Urinary bladder (tissue), 4 donors: ENCODE data around the gene PDZRN3. TPM values are rescaled to one million over a fixed set of nuclear protein-coding genes. Genes with fewer than 3 reads are reported as not detected.
"Not testable (repeated sequence)": the region's sequence is repeated elsewhere in the genome, so short reads cannot be mapped to it uniquely, and the experiment has no call there.

Experiments
- DNase-seq: peaks from one replicate; pipeline ENCODE4 v3.0.0-alpha.2; 2015; ENCODE audit errors: extremely low spot score
- H3K27ac ChIP-seq: one replicate; pipeline ENCODE4 v1.5.1; 2013; ENCODE audit warnings: low read depth, mild to moderate bottlenecking, moderate library complexity
- H3K36me3 ChIP-seq: one replicate; pipeline ENCODE4 v1.6.1; 2013; ENCODE audit warnings: mild to moderate bottlenecking, moderate library complexity; ENCODE audit not compliant: insufficient read depth
- H3K4me1 ChIP-seq: one replicate; pipeline ENCODE4 v1.6.1; 2013; ENCODE audit warnings: mild to moderate bottlenecking, moderate library complexity; ENCODE audit not compliant: insufficient read depth
- H3K4me3 ChIP-seq: one replicate; pipeline ENCODE4 v1.5.1; 2013; ENCODE audit warnings: low read depth, low read length
- WGBS: extraction: QIAGEN DNeasy Blood & Tissue Kit; methylation state at CpG from one replicate; pipeline ENCODE4 v1.1.7; 2013; 5-methylcytosine and 5-hydroxymethylcytosine counted together
- polyA plus RNA-seq: library from polyadenylated mRNA; stranded (reverse); fragments of 200-250 nt; gene quantifications from one replicate; pipeline ENCODE4 v1.2.3, GENCODE V29; 2013
- total RNA-seq: library from RNA; depleted of rRNA; stranded (reverse); fragments of >200 nt; gene quantifications from one replicate; pipeline ENCODE4 v1.2.3, GENCODE V29; 2014
- donor health status: healthy with polysubstance abuse.
- donor health status: healthy.

The PDZRN3 gene
- total and polyA plus RNA-seq, 2 donors, result 61.6 to 98.0 TPM

DNA sequence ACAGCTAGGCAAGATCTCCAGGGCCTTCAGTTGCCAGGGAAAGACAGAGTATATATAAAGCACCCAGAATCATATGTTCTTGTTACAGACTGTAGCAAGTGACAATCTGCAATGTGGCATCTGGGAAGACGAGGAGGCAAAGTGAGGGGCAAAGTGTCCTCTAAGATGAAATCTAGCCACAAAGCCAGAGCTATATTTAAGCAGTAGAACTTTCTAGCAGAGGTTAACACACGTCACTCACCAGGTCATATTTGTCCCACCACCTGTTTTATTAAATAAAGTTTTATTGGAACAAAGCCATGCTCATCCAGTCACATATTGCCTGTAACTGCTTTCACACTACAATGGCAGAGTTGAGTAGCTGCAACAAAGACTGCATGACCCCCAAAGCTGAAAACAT, 51.5 kb downstream of the PDZRN3 start:
- Histone ChIP-seq H3K27ac (no peak overlapping the region), H3K4me1 (no peaks in the 10 kb centered on the region), H3K36me3 (no peaks in the 10 kb centered on the region), H3K4me3 (no peak overlapping the region)
- no peak for DNase-seq
- 92% methylated on average over 2 of the region's 2 CpGs for WGBS

DNA sequence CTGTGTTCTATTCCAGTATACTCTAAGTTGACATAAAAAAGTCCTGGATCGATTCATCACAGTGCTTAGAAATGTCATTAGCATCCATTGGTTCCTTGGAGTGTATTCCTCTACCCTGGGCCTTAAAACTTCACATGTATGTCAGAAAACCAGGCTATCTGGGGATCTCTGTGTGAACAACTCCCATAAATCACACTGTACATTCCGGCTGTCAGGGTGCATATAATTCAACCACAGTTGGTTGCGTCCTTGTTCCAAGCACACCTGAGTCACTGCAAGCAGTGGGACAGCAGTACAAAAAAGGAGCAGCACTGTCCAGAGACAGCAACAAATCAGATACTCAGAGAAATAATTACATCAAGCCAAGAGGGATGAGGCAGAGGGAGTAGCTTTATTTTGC, 52.4 kb downstream of the PDZRN3 start:
- H3K36me3 ChIP-seq, result no peaks in the 10 kb centered on the region
- no peak overlapping the region for H3K4me3 ChIP-seq
- no peak for DNase-seq
- H3K27ac ChIP-seq, result no peak overlapping the region
- no peaks in the 10 kb centered on the region for H3K4me1 ChIP-seq
- 38% methylated on average over 3 of the region's 3 CpGs for WGBS

DNA sequence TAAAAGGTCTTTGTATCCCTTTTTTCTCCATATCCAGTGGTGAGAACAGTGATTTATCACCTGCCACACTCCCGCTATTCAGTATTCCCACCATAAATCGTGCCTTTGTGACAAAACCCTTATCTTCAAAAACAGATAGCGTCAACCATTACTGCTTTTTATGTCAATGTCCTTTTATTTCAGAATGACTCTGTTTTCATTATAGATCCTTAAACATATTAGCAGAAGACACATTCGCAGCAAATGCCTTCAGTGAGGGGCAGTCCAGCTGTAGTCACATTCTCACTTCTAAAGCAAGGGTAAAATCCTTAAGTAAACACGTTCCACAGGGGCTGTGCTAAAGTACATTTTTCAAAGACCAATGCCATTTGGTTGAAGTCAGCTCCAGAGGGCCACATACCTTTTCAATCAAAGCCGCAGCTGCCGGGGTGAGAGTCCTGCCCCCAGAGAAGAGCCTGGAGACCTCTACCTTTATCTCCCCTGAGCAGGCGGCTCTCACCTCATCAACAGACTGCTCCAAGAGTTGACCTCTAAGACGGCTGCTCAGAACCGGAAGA, 53.4 kb downstream of the PDZRN3 start:
- Histone ChIP-seq H3K27ac (no peak overlapping the region), H3K36me3 (no peaks in the 10 kb centered on the region), H3K4me3 (no peak overlapping the region), H3K4me1 (no peaks in the 10 kb centered on the region)
- DNase-seq, result no peak
- WGBS, result 33% methylated on average over 10 of the region's 10 CpGs

DNA sequence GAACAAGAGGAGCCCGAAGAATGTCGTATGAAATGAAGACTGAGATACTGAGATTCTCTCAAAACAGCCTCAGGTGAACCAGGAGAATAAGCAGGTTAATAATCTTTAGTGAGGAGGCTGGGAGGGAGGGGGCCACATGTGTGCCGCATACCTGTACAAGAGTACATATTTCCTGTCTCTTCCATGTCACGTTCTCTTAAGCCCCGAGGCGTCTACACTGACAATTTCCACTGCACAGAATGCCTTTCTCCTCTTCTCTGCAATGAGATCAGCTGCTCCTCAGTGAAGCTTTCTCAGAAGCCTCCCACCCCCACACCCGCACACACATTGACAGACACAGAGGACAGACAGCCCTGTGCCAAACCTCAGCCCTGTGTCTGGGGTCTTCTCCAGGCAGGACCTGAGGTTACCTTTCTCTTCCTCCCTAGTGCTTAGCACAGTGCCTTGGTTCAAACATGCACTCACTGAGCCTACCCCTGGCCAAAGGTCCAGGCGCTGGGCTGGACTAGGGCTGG, 55.4 kb downstream of the PDZRN3 start:
- Histone ChIP-seq H3K4me1 (no peaks in the 10 kb centered on the region), H3K27ac (no peak overlapping the region)
- WGBS, result 80% methylated on average over 8 of the region's 8 CpGs

DNA sequence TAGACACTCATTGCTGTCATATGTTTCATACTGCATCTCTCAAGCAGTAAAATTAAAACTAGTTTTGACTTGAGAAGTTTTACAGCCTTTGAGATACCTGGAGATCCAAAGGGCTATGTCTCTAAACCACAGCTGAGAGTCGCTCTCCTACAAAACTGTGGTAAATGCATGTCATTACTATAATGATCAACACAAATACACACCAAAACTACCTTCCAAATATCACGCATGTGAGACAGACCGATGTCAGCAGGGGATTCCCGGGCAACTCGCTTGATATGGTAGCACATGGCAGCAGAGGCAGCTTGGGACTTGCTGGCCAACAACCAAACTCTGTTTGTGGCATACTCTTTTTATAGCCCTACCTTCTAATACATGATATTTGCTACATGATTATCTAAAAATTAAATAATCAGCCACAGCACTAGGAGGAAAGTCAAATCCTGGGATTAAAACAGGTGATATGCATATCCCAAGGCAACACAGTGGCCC, 56.3 kb downstream of the PDZRN3 start:
- Histone ChIP-seq H3K4me3 (no peak overlapping the region), H3K27ac (no peak overlapping the region), H3K4me1 (no peaks in the 10 kb centered on the region), H3K36me3 (no peaks in the 10 kb centered on the region)
- DNase-seq, result no peak
- WGBS, result 71% methylated on average over 5 of the region's 5 CpGs

More for the DNA sequence above, 55.4 kb downstream of the PDZRN3 start:
- no peak for DNase-seq
- Histone ChIP-seq H3K36me3 (no peaks in the 10 kb centered on the region), H3K4me3 (no peak overlapping the region)

DNA sequence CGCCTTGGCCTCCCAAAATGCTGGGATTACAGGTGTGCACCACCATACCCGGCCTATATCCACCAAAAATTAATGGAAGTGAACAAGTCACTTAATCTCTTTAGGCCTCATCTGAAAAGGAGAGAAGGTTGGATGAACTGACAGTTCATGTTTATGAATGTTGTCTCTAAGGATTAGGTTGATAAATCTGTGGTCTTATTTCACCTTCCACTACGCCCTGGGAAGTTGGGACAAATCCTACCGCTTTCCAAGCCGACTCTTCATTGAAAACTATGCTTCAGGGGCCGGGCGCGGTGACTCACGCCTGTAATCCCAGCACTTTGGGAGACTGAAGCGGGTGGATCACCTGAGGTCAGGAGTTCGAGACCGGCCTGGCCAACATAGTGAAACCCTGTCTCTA, 59.4 kb downstream of the PDZRN3 start:
- WGBS, result 61% methylated on average over 12 of the region's 12 CpGs
- not testable (repeated sequence) for H3K36me3 ChIP-seq, H3K4me3 ChIP-seq, DNase-seq, H3K4me1 ChIP-seq, H3K27ac ChIP-seq

DNA sequence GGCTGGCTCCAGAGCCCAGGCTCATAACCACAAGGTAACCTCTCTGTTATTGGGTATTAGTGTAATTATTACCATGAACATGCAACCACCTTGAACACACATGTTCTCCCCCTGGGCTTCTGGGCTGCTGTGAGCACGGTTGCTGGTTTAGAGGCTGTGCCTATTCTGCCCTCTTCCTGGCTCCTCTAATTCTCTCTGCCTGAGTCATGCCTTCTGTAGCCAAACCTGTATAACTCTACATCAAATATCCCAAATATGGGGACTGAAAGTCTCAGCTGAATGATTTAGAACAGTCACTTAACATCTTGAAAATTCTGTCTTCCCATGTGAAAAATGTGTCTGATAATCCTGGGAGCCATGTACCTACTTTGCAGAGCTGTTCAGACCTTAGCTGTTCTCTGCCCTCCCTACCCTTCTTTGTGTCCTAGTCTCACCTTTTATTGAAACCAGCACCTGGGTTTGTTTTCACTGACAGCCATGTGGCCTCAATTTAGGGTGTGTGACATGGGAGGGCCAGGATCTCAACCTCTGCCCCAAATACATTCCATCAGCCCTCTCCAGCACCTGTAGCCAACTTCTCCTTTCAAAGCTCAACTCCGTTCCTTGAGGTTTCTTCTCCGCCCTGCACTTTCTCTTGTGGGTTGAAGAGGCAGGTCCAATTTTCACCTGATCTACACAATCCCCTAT, 60.7 kb downstream of the PDZRN3 start:
- H3K4me3 ChIP-seq, result no peak overlapping the region
- H3K27ac ChIP-seq, result no peak overlapping the region
- 72% methylated on average over 3 of the region's 3 CpGs for WGBS
- H3K4me1 ChIP-seq, result peaks cover 1% of the 10 kb centered on the region
- DNase-seq, result no peak
- no peaks in the 10 kb centered on the region for H3K36me3 ChIP-seq

DNA sequence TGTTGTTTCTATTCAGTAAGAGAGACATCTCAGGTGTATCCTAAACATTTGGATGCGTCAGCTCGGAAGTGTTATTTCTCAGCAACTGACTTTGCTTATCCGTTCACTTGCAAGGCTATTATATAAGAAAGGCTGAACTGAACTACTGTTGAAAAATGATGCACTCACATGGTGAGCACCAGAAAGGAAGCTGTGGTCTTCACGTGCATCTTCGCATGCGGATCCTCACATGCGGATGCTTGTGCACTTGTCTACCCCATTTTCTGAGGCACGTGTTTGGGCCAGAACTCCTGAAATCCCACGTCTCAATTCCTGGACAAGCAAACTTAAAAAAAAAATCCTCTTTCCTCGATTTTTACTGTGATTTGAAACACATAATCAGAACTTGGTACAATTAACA, 63.2 kb downstream of the PDZRN3 start:
- no peaks in the 10 kb centered on the region for H3K36me3 ChIP-seq
- H3K4me1 ChIP-seq, result peaks cover 1% of the 10 kb centered on the region
- no peak overlapping the region for H3K4me3 ChIP-seq
- WGBS, result 53% methylated on average over 10 of the region's 10 CpGs
- no peak overlapping the region for H3K27ac ChIP-seq
- no peak for DNase-seq

DNA sequence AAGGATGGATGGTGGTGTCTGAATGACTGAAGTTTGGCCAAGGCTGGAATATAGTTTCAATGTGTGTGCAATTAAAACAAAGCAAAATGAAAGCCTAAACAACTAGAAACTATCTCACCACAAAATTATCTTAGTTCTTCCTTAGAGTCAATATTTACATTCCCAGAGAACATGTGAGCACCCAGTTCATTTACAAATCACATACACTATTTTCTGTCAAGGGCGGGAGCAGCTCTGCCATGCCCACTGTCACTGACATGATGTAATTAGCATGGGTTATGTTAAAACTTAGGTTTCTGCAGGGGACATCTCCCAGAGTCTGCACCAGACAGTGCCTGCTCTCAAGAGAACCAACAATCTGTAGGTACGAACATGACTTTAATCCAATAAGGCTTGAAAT, 65.0 kb downstream of the PDZRN3 start:
- Histone ChIP-seq H3K4me1 (peaks cover 1% of the 10 kb centered on the region), H3K4me3 (no peak overlapping the region), H3K27ac (no peak overlapping the region), H3K36me3 (no peaks in the 10 kb centered on the region)
- DNase-seq, result no peak
- WGBS, result 64% methylated on average over 2 of the region's 2 CpGs

DNA sequence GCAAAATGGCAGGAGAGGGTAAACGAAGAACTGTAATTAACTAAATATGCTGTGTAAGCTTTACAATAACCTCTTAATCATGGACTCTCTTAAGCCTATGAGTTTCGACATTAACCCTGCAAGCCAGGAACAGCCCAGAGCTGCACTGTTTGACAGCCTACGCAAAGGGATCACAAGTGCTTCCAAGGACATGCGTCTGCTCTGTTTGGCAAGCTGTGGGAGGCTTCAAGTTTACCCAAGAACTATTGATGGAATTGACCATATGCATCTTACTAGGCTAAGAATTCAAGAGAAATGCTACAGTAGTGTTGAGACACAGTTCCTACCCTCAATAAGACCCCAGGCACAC, 66.0 kb downstream of the PDZRN3 start:
- H3K27ac ChIP-seq, result no peak overlapping the region
- no peak overlapping the region for H3K4me3 ChIP-seq
- 59% methylated on average over 4 of the region's 4 CpGs for WGBS
- DNase-seq, result no peak
- no peaks in the 10 kb centered on the region for H3K36me3 ChIP-seq
- H3K4me1 ChIP-seq, result peaks cover 1% of the 10 kb centered on the region

DNA sequence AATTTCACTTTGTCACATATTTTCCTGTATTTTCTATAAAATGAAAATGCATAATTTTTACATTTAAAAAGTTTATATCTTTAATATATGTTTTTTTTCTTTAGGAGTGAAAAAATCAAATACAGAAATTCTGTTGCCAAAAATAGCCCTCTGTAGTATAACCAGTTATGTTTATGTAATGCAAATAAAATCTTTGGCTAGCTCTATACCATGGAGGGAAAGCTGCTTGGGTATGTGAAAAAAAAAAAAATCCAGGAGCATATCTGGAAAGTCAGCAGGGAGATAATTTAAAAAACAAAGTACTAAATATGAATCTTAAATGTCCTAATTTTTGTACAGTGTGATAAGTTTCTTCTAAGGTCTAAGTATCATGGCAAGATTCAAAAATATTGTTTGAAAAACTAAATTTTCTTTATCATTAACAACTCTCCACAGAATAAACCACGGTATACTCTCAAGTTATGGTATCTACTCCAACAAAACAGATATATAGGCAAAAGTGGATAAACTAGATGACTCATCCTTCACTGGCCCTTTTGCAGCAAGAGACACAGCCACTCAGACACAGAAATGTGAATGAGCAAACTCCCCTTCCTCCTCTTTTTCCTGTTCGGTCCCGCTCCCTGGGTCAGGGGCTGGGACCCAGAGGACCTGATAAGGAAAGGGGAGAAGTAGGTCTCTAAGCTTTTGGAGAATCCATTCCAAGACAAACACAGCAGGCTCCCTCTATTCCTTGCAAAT, 66.6 kb downstream of the PDZRN3 start:
- 34% methylated on average over 3 of the region's 3 CpGs for WGBS
- no peak for DNase-seq
- no peak overlapping the region for H3K27ac ChIP-seq
- H3K4me3 ChIP-seq, result no peak overlapping the region
- H3K36me3 ChIP-seq, result no peaks in the 10 kb centered on the region
- peaks cover 1% of the 10 kb centered on the region for H3K4me1 ChIP-seq

DNA sequence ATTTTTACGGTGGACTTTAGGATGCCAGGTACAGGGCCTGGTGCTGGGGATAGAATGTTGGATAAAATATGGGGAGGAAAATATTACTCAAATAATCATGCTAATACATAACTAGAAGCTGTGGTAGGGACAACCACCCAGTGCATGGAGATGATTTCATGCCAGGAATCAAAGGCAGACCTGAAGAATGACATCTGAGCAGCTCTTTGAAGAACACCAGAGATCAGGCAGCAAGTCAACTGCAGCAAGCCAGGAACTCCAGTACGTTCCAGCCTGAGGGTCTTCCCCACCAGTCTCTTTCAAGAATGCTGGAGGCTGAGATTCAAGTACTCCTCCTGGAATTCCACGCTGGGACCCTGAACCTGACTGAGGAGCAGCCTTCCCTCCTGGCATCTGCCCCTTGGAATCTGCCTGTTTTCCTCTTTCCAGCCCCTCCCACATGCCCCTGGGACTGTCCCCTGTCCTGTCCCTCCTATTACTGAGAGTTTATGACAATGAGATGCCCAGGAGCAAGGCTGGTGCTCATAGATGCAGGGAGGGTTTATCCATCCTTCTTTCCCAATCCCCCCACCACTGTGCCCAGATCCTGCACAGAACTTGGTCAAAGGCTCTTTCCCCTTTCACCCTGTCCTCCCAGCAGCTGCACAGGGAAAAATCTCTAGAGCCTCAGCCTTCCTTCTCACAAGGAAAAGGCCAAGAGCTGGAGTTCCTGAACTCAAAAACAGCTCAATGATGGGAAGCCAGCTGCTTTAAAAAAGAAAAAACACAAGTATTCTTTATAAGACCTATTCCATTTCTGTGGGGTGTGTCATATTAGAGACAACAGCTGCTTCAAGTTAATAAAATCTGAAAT, 68.0 kb downstream of the PDZRN3 start:
- DNase-seq, result no peak
- Histone ChIP-seq H3K4me3 (no peak overlapping the region), H3K4me1 (peaks cover 1% of the 10 kb centered on the region), H3K36me3 (no peaks in the 10 kb centered on the region), H3K27ac (peak overlapping the region; percentile 40)
- WGBS, result 46% methylated on average over 3 of the region's 3 CpGs

DNA sequence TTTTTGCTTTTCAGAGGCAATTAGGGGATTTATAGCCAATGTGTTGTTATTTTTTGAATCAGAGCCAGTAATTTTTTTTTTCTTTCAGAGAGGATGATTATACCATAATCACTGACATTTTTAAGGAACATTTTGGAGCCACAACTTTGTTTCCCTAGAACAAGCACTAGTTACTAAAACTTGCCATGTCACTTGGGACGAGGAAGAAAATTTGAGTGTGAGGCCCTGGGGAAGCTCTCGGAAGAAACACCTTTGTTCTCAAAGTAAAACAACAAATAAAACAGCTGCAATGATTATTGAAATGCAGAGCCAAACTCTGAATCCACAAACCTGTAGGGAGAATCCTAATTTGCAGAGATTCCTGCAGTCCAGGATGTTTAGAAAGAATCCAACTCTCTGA, 69.7 kb downstream of the PDZRN3 start:
- Histone ChIP-seq H3K27ac (no peak overlapping the region), H3K4me3 (no peak overlapping the region), H3K36me3 (no peaks in the 10 kb centered on the region), H3K4me1 (peaks cover 1% of the 10 kb centered on the region)
- no peak for DNase-seq
- 70% methylated on average over 2 of the region's 2 CpGs for WGBS
